ENCODE measurements around the gene RBM47.

RBM47 gene

DNA sequence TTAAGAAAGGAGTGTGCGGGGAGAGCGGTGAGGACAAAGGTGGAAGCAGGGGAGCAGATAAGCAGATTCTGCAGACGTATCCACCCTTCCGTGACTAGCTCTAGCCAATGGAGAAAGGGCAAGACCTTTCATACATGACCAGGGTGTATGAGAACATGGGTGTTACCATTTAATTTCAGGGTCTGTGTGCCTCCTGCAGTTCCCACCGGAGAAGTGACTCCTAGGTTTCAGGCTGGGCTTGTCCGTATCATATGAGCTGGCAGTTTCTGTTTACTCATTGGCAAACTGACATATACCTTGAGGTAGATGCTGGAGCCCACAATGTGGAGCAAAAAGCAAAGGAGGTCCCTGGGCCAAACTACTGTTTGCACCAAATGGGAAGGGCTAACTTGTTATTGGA lies 6.8 kb downstream of the RBM47 start:
- no peak for DNase-seq

DNA sequence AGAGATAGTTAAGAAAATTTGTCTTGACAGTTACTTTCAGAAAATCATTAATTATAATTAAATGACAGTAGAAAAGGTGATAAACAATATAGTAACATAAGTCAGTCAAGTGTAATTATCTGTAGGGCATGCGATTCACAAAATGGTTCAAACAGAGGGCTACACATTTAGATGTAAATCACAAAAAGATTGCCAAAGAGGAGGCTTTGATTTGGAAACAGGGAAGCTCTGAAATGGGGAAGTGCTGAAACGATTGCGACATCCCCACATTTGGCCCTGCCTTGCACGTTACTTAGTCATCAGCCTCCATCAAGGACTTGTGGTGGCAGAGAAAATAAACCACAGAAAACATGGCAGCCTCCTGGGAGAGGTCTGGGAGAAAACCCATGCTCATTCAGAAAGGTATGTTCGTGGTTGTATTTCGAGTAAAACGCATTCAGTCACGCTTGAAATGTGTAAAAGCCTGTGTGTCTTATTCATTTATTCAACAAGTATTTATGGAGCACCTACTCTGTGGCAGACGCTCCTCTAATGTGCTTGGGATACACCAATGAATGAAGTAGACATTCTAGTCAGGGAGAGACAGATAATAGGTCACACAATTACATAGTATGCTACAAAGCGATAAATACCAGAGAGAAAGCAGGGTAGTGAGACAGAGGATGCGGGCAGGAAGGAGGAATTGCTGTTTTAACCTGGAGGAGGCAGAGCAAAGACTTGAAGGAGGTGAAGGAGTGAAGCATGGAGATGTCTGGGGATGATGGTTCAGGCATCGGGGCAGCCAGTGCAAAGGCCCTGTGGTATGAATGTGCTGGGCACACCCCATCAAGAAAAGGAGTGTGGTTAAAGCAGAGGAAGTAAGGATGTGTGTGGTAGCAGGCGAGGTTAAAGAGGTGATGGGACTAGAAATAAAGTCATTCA lies 7.8 kb downstream of the RBM47 start:
- no peak for DNase-seq

DNA sequence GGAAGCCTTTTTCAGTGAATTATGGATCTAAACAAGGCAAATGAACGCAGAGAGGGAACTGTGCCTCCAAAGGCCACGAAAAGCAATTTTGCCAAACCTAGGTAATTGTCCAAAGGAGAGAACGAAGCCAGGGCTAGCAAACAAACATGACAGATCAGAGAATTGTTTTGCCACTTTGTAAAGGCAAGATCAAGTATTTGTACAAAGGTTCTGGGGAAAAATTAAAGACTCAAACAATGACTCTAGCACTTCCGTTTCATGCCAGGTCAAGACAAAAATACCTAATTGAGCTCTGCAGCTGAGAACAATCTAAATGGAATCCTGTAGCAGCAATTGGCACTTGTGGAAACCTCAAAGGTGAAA lies 8.5 kb downstream of the RBM47 start:
- DNase-seq: no peak

- no peak for DNase-seq
Observed at GRCh38 chr4:40619600-40619999, 10.1 kb downstream of the RBM47 start.

GRCh38 chr4:40617872-40618271 lies 11.8 kb downstream of the RBM47 start:
- no peak for DNase-seq

GRCh38 chr4:40614031-40614430 lies 15.6 kb downstream of the RBM47 start:
- DNase-seq: no peak

- no peak for DNase-seq
Observed at GRCh38 chr4:40613456-40613855, 16.2 kb downstream of the RBM47 start.

GRCh38 chr4:40612831-40613230 lies 16.8 kb downstream of the RBM47 start:
- no peak for DNase-seq

GRCh38 chr4:40612283-40612682 lies 17.4 kb downstream of the RBM47 start:
- DNase-seq: no peak

DNA sequence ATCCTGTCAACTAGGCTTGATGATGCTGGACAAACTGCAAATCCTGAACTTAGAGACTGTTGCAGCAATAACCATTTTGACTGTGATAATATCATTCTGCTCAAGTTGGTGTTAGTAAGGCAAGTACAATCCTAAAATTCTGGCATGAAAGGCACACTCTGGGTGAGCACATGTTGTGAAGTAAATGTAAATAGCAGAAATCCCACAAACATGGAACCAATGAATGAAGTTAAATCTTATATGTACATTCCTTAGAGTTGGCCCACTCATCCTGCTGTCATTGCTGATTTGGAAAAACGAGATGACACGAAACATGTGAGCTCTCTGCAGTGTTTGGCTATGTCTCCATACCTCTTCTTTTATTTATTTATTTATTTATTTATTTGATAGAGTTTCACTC lies 21.0 kb downstream of the RBM47 start:
- no peak for DNase-seq

GRCh38 chr4:40607221-40607620 lies 22.4 kb downstream of the RBM47 start:
- DNase-seq: no peak

DNA sequence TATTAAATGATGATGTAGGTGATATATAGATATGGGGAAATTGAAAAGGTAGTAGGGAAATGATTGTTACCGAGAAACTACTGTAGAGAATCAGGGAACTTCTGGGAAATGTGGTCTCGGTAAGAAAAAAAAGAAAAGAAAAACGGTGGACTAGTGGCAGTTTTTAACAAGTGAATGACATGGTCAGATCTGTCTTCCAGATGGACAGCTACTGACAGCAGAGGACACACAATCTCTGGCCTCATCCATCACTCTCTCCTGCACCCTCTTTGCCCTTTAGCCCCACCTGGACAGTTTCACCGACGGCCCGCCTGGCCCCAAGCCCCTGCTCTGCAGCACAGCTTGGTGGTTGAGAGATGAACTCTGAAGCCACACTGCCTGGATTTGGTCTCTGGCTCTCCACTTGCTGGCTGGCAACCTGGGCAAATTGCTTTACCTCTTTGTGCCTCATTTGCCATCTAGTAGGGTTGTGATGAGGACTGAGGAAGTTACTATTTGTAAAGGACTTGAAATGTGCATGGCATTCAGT lies 23.4 kb downstream of the RBM47 start:
- DNase-seq: no peak

GRCh38 chr4:40603281-40603680 lies 26.4 kb downstream of the RBM47 start:
- DNase-seq: no peak

- no peak for DNase-seq
Observed at GRCh38 chr4:40601641-40602040, 28.0 kb downstream of the RBM47 start.

DNA sequence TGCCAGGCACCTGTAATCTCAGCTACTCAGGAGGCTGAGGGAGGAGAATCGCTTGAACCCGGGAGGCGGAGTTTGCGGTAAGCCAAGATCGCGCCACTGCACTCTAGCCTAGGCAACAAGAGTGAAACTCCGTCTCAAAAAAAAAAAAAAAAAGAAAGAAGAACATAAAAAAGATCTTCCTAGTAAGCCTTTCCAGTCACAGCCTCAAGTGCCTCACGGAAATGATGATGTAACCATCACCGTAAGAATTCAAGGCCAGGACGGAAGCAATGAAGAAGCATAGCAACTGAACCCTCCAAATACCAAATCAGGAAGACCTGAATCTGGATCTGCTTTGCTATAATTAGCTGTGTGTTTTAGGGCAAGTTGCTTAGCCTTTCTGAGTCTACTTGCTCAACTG lies 28.8 kb downstream of the RBM47 start:
- DNase-seq: no peak

GRCh38 chr4:40599431-40599830 lies 30.2 kb downstream of the RBM47 start:
- no peak for DNase-seq

GRCh38 chr4:40596522-40596921 lies 33.1 kb downstream of the RBM47 start:
- no peak for DNase-seq

GRCh38 chr4:40595981-40596380 lies 33.7 kb downstream of the RBM47 start:
- DNase-seq: no peak

GRCh38 chr4:40594261-40595178 lies 35.1 kb downstream of the RBM47 start:
- DNase-seq: no peak

GRCh38 chr4:40592034-40592433 lies 37.6 kb downstream of the RBM47 start:
- no peak for DNase-seq

DNA sequence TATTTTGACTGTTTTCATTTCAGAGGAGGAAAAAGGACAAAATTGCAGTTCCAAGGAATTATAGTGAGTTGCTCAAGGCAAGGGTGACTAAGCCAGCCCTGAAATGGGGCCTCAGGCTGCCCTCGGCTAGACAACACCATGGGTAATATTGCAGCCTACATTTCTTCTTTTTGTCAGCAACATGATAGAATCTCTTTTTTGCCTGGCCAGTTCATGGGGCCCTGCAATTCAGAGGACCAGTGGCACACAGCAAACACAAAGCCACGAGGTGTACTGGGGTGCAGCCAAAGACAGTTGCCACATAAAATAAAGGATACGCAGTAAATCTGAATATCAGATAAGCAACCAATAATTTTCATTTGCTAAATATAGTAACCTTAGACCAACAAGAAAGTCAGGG lies 41.8 kb downstream of the RBM47 start:
- no peak for DNase-seq

- DNase-seq: no peak
Observed at GRCh38 chr4:40587351-40587750, 42.3 kb downstream of the RBM47 start.

DNA sequence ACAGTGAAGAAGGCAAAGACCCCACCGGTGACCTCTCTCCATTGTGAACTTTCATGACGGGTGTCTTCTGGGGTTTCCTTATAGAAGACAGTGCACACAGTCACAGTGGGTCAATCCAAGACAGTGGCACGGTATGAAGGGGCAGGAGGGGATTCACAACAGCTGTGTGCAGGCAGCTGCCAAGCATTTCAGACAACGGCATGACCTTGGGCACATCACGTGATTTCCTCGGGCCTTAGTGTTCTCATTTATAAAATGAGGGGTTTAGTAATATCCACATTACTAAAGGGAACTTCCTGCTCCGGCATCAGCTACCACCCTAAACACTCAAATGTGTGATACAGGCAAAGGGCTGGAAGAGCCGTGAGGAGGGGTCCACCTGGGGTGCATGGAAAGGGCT lies 42.9 kb downstream of the RBM47 start:
- DNase-seq: no peak

- no peak for DNase-seq
Observed at GRCh38 chr4:40586034-40586433, 43.6 kb downstream of the RBM47 start.
